Effector memory CD8-positive, alpha-beta T cell (primary cell): ENCODE data around the gene CNTN2.

Source experiments
- ATAC-seq: fragments of 150-1000 bp; cut with Tn5 transposase; replicated peaks from 2 replicates; pipeline ENCODE4 v1.10.0; 2021; ENCODE audit warnings: mild to moderate bottlenecking, moderate library complexity
- DNase-seq, 3 experiments: peaks; one replicate each; pipeline ENCODE4 v3.0.0; 2021
- H3K27ac Mint-ChIP-seq, 2 donors: one replicate each; pipeline ENCODE4 v1.8.0; 2022; ENCODE audit warnings: mild to moderate bottlenecking in 2 of 2, mixed read lengths in 2 of 2, moderate library complexity in 2 of 2
- H3K27me3 Mint-ChIP-seq, 2 donors: one replicate each; pipeline ENCODE4 v1.8.0; 2022; ENCODE audit warnings: mixed read lengths in 2 of 2
- H3K36me3 Mint-ChIP-seq: one replicate; pipeline ENCODE4 v1.8.0; 2022; ENCODE audit warnings: mild to moderate bottlenecking, moderate library complexity, mixed read lengths; ENCODE audit not compliant: insufficient read depth
- H3K4me1 Mint-ChIP-seq, 2 donors: one replicate each; pipeline ENCODE4 v1.8.0; 2022; ENCODE audit warnings: low read depth in 2 of 2, mixed read lengths in 2 of 2
- H3K4me3 Mint-ChIP-seq, 2 donors: one replicate each; pipeline ENCODE4 v1.8.0; 2022; ENCODE audit warnings: mild to moderate bottlenecking in 2 of 2, mixed read lengths in 2 of 2, moderate library complexity in 2 of 2
- H3K9me3 Mint-ChIP-seq, 2 donors: one replicate each; pipeline ENCODE4 v1.8.0; 2022; ENCODE audit warnings: mixed read lengths in 2 of 2
- total RNA-seq, 9 experiments: gene quantifications; one replicate each; lab custom pipeline; 2026; lab: John Stamatoyannopoulos, UW

Gene CNTN2, protein sequence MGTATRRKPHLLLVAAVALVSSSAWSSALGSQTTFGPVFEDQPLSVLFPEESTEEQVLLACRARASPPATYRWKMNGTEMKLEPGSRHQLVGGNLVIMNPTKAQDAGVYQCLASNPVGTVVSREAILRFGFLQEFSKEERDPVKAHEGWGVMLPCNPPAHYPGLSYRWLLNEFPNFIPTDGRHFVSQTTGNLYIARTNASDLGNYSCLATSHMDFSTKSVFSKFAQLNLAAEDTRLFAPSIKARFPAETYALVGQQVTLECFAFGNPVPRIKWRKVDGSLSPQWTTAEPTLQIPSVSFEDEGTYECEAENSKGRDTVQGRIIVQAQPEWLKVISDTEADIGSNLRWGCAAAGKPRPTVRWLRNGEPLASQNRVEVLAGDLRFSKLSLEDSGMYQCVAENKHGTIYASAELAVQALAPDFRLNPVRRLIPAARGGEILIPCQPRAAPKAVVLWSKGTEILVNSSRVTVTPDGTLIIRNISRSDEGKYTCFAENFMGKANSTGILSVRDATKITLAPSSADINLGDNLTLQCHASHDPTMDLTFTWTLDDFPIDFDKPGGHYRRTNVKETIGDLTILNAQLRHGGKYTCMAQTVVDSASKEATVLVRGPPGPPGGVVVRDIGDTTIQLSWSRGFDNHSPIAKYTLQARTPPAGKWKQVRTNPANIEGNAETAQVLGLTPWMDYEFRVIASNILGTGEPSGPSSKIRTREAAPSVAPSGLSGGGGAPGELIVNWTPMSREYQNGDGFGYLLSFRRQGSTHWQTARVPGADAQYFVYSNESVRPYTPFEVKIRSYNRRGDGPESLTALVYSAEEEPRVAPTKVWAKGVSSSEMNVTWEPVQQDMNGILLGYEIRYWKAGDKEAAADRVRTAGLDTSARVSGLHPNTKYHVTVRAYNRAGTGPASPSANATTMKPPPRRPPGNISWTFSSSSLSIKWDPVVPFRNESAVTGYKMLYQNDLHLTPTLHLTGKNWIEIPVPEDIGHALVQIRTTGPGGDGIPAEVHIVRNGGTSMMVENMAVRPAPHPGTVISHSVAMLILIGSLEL
- total RNA-seq, result 0 to 0.06 (median 0) reads per million in 9 experiments

DNA sequence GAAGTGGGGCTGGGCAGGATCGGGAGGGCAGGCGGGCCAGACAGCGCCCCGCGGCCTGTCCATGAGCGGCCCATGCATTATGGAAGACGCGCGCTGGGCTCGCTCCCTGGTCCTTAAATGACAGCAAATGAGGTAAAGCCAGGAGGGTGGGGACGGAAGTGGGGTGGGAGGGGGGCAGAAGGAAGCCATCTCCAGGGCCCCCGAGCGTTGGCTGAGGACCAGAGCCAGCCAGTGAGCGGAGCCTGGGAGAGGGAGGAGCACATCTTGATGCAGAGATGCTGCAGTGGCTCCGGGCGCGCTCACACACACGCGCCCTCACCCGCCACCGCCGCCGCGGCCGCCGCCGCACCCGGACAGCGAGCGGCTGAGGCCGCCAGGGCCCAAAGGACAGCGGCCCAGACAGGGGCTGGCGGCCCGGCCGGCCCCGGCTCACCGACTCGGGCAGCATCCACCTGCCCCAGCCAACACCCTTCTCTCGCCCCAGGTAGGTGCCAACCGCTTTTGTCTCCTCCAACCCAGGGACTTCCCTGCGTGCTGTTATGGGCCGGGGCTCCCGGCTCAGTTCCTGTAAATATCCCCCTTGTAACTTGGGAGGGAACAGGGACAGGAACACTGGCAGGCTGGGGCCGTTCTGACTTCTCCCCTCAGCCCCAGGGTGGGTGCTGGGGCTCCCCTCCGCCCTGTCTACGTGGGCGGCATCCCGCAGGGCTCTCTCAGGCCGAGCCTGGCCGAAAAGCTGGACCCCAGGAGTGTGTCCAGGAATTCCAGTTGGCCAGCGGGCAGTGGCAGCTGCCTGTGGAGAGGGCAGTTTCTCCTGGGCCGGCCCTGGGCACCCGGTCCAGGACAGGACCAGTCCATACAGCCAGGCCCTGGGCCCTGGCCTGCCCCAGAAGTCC lies at the start of gene CNTN2:
Gene CNTN2, plus strand, starts transcription at position 302 of the 896 bp plus-strand sequence. CDS start 9,974 bp downstream, outside the sequence.
- no peak for DNase-seq
- Mint-ChIP-seq H3K27me3 (peaks cover 55 to 97% of the 10 kb centered on the region in 2 donors), H3K4me3 (no peak within 1 kb of the TSS), H3K27ac (no peak within 1 kb of the TSS), H3K4me1 (no peaks in the 10 kb centered on the region), H3K36me3 (no peaks in the 10 kb centered on the region), H3K9me3 (no peaks in the 10 kb centered on the region)
- ATAC-seq, result no peak

DNA sequence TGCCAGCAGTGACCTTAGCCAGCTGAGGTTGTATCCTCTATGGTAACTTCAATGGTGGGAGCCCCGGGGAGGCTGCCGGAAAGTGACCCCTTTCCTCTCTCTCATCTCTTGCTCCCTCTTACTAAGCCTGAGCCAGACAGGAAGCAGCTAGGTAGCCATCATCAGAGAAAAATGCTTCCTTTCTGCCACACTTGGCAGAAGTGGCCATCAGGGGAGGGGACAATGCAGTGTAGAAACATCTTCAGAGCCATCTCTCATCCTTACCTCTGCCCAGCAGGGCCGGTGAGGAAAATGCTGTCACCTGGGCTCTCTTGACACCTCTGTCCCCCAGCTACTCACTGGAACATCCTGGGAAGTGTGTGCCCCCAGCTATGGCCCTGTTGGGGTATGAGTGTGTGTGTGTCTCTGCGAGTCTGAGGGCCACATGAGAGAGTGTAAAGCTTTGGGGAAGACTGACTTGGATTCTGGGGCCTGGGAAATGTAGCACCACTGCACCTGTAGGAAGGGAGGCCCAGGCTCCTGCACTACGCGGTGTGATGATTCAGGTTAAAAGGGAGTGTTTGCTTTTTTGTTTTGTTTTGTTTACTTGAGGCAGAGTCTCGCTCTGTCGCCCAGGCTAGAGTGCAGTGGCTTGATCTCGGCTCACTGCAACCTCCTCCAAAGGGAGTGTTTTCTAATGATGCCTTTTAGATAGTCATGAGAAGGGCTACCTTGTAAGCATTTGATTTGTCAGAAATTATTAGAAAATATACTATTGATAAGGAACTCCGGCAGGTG lies 48.7 kb upstream of the CNTN2 start:
- Mint-ChIP-seq H3K4me3 (no peak overlapping the region), H3K36me3 (no peaks in the 10 kb centered on the region), H3K27ac (no peak overlapping the region), H3K27me3 (peaks cover 9 to 65% of the 10 kb centered on the region in 2 donors), H3K4me1 (peaks cover 7 to 11% of the 10 kb centered on the region in 2 donors), H3K9me3 (no peaks in the 10 kb centered on the region)
- ATAC-seq (no peak), DNase-seq (no peak)

DNA sequence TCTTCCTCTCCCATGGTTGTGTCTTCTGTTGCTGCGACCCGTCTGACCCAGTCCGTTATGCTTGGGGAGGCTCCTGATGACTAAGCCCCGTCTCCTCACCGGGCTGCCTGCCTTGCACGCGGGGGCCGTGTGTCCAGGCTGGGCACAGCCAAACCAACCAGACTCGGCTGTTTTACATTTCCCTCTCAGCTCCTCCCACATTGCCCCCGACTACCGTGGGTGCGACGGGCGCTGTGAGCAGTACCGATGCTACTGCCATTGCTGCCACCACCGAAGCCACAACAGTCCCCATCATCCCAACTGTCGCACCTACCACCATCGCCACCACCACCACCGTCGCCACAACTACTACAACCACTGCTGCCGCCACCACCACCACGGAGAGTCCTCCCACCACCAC lies 46.0 kb upstream of the CNTN2 start:
- DNase-seq (no peak), ATAC-seq (no peak)
- Mint-ChIP-seq H3K27ac (no peak overlapping the region), H3K36me3 (no peaks in the 10 kb centered on the region), H3K27me3 (peaks cover 15 to 66% of the 10 kb centered on the region in 2 donors), H3K9me3 (no peaks in the 10 kb centered on the region), H3K4me3 (no peak overlapping the region), H3K4me1 (peaks cover 6 to 9% of the 10 kb centered on the region in 2 donors)

DNA sequence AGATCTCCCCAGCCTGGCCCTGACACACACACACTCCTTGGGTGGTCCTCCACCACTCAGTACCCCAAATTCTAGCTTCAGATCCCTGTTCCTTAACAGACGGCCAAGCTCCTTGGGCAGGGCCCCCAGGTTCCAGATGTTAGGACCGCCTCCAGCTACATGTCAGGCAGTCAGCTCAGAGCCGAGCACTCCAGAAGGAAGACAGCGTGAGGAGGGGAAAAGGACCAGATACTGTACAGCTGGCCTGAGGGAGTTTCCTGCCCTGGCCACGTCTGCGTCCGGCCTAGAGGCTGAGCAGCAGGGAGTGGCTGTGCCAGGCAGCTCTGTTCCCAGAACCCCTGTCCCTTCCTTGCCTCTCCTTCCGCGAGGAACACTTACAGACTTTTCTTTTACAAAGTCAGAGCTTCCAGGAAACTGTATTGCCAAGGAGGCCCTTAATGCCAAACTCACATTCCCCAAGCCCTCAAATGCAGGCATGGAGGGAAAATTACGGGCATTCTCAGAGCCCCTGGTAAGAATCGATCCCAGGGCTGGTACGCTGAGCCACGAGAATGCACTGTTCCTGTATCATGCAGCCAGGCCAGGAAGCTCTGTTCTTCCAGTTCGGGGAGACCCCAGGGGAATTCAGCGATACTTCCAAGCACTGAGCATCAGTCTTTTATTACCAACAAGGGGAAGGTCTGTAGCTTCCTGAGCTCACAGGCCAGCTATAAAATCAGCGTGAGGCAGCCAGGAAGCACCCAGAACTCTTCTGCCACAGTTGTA lies 45.2 kb upstream of the CNTN2 start:
- Mint-ChIP-seq H3K9me3 (no peaks in the 10 kb centered on the region), H3K4me1 (peaks cover 0 to 4% of the 10 kb centered on the region in 2 donors), H3K27me3 (peaks cover 15 to 71% of the 10 kb centered on the region in 2 donors), H3K4me3 (no peak overlapping the region), H3K27ac (no peak overlapping the region), H3K36me3 (no peaks in the 10 kb centered on the region)
- ATAC-seq (no peak), DNase-seq (no peak)

DNA sequence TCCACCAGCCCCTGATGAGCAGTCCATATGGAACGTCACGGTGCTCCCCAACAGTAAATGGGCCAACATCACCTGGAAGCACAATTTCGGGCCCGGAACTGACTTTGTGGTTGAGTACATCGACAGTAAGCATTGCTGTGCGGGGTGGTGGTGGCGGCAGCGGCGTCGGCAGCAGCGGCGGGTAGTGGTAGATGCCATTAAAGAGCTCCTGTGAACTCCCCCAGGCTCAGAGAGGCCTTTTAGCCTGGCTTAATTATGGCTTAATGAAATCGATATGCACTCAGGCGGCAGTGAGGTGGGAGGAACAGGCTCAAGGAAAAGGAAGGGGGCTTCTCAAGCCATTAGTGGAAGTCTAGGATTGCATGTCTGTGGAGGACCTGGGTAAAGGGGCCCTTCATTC lies 41.9 kb upstream of the CNTN2 start:
- H3K27me3 Mint-ChIP-seq, result peaks cover 31 to 76% of the 10 kb centered on the region in 2 donors
- no peak overlapping the region for H3K27ac Mint-ChIP-seq
- DNase-seq, result no peak
- H3K9me3 Mint-ChIP-seq, result no peaks in the 10 kb centered on the region
- ATAC-seq, result no peak
- no peaks in the 10 kb centered on the region for H3K4me1 Mint-ChIP-seq
- no peaks in the 10 kb centered on the region for H3K36me3 Mint-ChIP-seq
- no peak overlapping the region for H3K4me3 Mint-ChIP-seq

DNA sequence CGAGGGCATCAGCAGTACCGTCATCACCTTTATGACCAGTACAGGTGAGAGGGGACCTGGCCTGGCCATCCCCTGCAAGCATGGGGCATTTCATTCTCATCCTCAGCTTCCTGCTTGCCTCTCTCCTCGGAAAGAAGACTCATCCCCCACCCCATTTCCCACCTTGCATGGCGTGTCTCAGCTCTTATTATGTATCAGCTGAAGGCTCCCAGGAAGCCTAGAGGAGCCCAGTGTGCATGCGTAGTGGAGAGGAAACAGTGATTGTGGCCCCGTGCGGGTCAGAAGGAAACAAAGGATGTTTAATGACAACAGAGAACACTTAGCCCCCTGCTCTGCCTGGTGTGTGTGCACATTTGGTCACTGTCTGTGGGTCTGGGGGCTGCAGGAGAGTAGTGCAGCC lies 40.3 kb upstream of the CNTN2 start:
- H3K36me3 Mint-ChIP-seq, result no peaks in the 10 kb centered on the region
- H3K27me3 Mint-ChIP-seq, result peaks cover 29 to 76% of the 10 kb centered on the region in 2 donors
- H3K4me3 Mint-ChIP-seq, result no peak overlapping the region
- DNase-seq (no peak), ATAC-seq (no peak)
- no peaks in the 10 kb centered on the region for H3K4me1 Mint-ChIP-seq
- no peak overlapping the region for H3K27ac Mint-ChIP-seq
- H3K9me3 Mint-ChIP-seq, result no peaks in the 10 kb centered on the region

DNA sequence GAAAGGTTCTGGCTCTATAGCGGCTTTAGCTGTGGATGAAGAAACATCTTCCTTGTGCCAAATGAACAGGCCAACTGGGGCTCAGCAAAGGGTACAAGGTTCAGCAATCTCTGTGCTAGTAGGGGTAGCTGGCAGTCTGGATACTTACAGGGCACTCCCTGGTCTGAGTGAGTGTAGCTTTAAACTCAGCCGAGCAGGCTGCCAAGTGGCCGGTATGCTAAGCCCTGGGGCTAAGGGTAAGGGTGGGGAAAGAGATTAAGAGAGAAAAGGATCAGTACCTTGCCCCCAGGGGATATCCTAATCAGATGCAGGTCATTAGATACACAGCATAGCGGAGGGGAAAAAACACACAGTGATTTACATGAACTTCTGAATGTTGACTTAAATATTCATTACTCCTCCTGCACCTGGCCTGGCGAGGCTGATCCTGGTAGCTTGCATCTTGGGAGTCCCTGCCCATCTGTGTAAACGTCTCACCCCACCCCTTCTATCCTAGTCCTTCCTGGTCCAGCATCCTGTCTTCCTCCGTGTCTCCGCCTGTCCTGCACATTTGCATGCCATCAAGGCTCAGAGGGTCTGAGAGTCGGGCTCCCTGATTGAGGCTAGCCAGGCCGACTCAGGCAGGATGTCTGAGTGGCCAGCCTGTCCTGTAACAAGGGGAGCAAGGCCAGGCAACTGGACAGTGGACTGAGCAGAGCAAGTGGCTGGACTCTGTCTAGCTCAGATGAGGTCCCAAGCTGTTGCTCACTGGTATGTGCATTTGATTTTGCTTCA lies 39.5 kb upstream of the CNTN2 start:
- Mint-ChIP-seq H3K36me3 (no peaks in the 10 kb centered on the region), H3K27me3 (peaks cover 29 to 75% of the 10 kb centered on the region in 2 donors), H3K27ac (no peak overlapping the region), H3K9me3 (no peaks in the 10 kb centered on the region), H3K4me3 (no peak overlapping the region), H3K4me1 (no peaks in the 10 kb centered on the region)
- DNase-seq (no peak), ATAC-seq (no peak)

DNA sequence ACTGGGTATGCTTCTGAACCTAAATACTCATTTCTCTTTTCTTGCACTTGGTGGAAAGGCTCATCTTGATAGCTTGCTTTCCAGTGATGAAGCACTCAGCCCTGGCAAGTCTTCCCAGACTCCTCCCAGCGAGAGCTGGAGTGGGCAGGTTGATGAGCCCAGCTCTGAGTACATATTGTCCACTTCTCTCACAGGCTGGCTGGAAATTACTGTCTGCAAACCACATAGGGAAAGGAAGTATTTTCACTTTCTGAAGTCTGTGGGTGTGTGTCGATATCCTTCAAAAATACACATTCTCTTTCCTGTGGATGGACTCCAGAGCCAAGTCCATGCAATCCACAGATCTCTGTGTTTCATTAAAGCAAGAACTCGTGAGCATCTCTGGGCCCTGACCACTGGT lies 38.7 kb upstream of the CNTN2 start:
- H3K4me1 Mint-ChIP-seq, result no peaks in the 10 kb centered on the region

DNA sequence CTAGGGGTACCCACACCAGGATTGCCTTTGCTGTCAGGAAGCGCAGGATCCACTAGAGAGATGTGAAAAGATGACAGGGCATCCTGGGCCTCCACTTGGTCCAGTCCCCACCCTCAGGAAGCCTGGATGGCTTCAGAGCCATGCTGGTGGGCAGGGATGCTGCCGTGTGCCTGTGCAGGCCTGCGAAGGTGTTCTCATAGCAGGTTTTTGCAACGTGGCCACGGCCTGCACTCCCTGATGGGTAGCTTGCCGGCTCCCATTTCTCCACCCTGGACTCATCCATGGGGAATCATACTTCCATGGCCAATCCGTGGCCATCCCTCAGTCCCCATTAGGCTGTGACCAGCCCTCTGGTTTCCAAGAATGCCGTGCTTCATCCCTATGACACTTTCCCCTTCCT lies 34.1 kb upstream of the CNTN2 start:
- DNase-seq (no peak), ATAC-seq (no peak)
- H3K4me1 Mint-ChIP-seq, result no peaks in the 10 kb centered on the region
- peaks cover 32 to 59% of the 10 kb centered on the region in 2 donors for H3K27me3 Mint-ChIP-seq
- no peak overlapping the region for H3K27ac Mint-ChIP-seq
- H3K36me3 Mint-ChIP-seq, result no peaks in the 10 kb centered on the region
- H3K4me3 Mint-ChIP-seq, result no peak overlapping the region
- H3K9me3 Mint-ChIP-seq, result no peaks in the 10 kb centered on the region

More for the DNA sequence above, 38.7 kb upstream of the CNTN2 start:
- Mint-ChIP-seq H3K4me3 (no peak overlapping the region), H3K9me3 (no peaks in the 10 kb centered on the region), H3K36me3 (no peaks in the 10 kb centered on the region), H3K27me3 (peaks cover 32 to 79% of the 10 kb centered on the region in 2 donors), H3K27ac (no peak overlapping the region)
- ATAC-seq, result no peak
- DNase-seq, result no peak

DNA sequence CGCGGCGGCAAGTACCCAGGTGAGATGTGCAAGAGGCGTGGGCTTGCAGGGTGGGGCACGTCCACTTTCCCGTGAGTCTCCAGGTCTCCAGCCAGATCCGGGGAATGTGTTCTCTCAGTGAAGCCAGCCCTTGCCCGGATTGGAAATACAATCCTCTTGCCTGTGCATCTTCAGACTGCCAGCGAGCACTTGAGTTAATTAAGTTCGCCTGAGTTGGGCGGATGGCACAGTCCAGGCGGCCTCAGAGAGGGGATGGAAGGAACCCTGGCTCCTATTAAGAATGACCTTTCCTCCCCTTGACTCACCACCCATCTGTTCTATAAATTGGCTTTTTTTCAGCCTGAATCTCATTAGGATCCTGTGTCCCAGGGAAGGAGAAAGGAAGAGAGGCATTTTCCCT lies 33.3 kb upstream of the CNTN2 start:
- no peaks in the 10 kb centered on the region for H3K4me1 Mint-ChIP-seq
- H3K27ac Mint-ChIP-seq, result no peak overlapping the region
- no peaks in the 10 kb centered on the region for H3K36me3 Mint-ChIP-seq
- DNase-seq (no peak), ATAC-seq (no peak)
- H3K4me3 Mint-ChIP-seq, result no peak overlapping the region
- H3K9me3 Mint-ChIP-seq, result no peaks in the 10 kb centered on the region
- H3K27me3 Mint-ChIP-seq, result peaks cover 40 to 59% of the 10 kb centered on the region in 2 donors

DNA sequence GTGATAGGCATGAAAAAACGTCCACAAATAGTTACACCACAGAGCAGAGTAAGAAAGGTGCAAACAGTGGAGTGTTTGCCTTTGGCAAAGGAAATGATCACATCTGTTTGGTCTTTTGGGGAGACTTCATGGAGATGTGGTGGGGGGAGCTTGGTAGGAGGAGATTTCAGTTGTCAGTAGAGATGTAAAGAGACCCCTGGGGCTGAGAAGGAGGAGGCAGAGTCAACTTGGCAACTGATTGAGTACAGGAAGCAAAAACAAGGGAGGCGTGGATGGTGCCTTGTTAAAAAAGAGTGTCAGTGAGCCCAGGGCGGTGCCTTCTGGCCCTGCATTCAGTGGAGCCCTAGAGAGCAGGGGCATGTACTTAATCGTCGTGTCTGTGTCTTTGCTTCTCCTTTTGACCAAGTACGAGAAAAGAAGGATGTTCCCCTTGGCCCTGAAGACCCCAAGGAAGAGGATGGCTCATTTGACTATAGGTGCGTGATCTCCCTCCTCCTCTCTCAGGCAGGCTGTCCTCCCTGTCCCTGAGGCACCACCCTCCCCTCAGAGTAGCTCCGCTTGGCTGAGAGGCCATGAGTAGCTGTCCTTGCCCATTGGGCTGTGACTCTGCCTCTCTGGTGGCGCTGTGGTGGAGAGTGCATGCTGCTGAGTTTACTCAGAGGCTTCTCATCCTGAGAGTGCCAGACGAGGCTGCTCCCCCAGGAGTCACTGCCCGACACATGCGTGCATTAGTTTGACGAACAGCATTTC lies 30.4 kb upstream of the CNTN2 start:
- H3K9me3 Mint-ChIP-seq, result no peaks in the 10 kb centered on the region
- peaks cover 30 to 60% of the 10 kb centered on the region in 2 donors for H3K27me3 Mint-ChIP-seq
- no peaks in the 10 kb centered on the region for H3K4me1 Mint-ChIP-seq
- H3K4me3 Mint-ChIP-seq, result no peak overlapping the region
- no peak for ATAC-seq
- DNase-seq, result no peak
- H3K36me3 Mint-ChIP-seq, result no peaks in the 10 kb centered on the region
- no peak overlapping the region for H3K27ac Mint-ChIP-seq
